WTC11 (cell line): ENCODE measurements around the gene SPRY1. TPM values are rescaled to one million over a fixed set of nuclear protein-coding genes. Genes with fewer than 3 reads are reported as not detected.

Source experiments
- AFF4 ChIP-seq: sonication (generic); formaldehyde crosslinking; IDR thresholded peaks from 2 replicates; pipeline ENCODE4 v1.8.1; 2023; ENCODE audit warnings: mild to moderate bottlenecking, missing genetic modification reagents, borderline replicate concordance
- ATF1 ChIP-seq: sonication (generic); formaldehyde crosslinking; IDR thresholded peaks from 2 replicates; pipeline ENCODE4 v1.8.1; 2023; ENCODE audit warnings: mild to moderate bottlenecking, moderate library complexity, missing genetic modification reagents
- E2F5 ChIP-seq: sonication (generic); formaldehyde crosslinking; IDR thresholded peaks from 2 replicates; pipeline ENCODE4 v1.8.1; 2022; ENCODE audit warnings: mild to moderate bottlenecking, moderate library complexity, missing genetic modification reagents
- ERG ChIP-seq: fragments of 250-450 bp; sonication (Bioruptor Pico); IDR thresholded peaks from 2 replicates; pipeline ENCODE4 v1.8.0; 2021; ENCODE audit warnings: mild to moderate bottlenecking
- ESRRA ChIP-seq: sonication (generic); formaldehyde crosslinking; IDR thresholded peaks from 2 replicates; pipeline ENCODE4 v1.8.1; 2022; ENCODE audit warnings: mild to moderate bottlenecking, missing genetic modification reagents, borderline replicate concordance
- FOXK1 ChIP-seq: sonication (generic); formaldehyde crosslinking; IDR thresholded peaks from 2 replicates; pipeline ENCODE4 v1.8.0; 2022; ENCODE audit warnings: mild to moderate bottlenecking, moderate library complexity, missing genetic modification reagents
- FOXP4 ChIP-seq: sonication (generic); formaldehyde crosslinking; IDR thresholded peaks from 2 replicates; pipeline ENCODE4 v1.8.0; 2022; ENCODE audit warnings: mild to moderate bottlenecking, missing genetic modification reagents
- GRHL2 ChIP-seq: fragments of 250-450 bp; sonication (Bioruptor Pico); IDR thresholded peaks from 2 replicates; pipeline ENCODE4 v1.8.0; 2022; ENCODE audit warnings: mild to moderate bottlenecking, moderate library complexity; ENCODE audit not compliant: insufficient replicate concordance, severe bottlenecking
- HMGA2 ChIP-seq: fragments of 250-450 bp; sonication (Bioruptor Pico); IDR thresholded peaks from 2 replicates; pipeline ENCODE4 v1.4.0; 2021; ENCODE audit warnings: mild to moderate bottlenecking, moderate library complexity
- NFE2L1 ChIP-seq: sonication (generic); formaldehyde crosslinking; IDR thresholded peaks from 2 replicates; pipeline ENCODE4 v1.8.1; 2023; ENCODE audit warnings: missing genetic modification reagents
- NR2C2 ChIP-seq: sonication (generic); formaldehyde crosslinking; IDR thresholded peaks from 2 replicates; pipeline ENCODE4 v1.8.0; 2022; ENCODE audit warnings: mild to moderate bottlenecking, missing genetic modification reagents
- OVOL2 ChIP-seq: fragments of 250-450 bp; sonication (Bioruptor Pico); IDR thresholded peaks from 2 replicates; pipeline ENCODE4 v1.9.0; 2021; ENCODE audit warnings: mild to moderate bottlenecking, borderline replicate concordance
- TEAD1 ChIP-seq: sonication (generic); formaldehyde crosslinking; IDR thresholded peaks from 2 replicates; pipeline ENCODE4 v1.8.0; 2022; ENCODE audit warnings: mild to moderate bottlenecking, missing genetic modification reagents
- ZNF281 ChIP-seq: sonication (generic); formaldehyde crosslinking; IDR thresholded peaks from 2 replicates; pipeline ENCODE4 v1.8.0; 2023; ENCODE audit warnings: mild to moderate bottlenecking, missing genetic modification reagents
- ZNF416 ChIP-seq: fragments of 250-450 bp; sonication (Bioruptor Pico); IDR thresholded peaks from 2 replicates; pipeline ENCODE4 v1.9.0; 2021; ENCODE audit warnings: mild to moderate bottlenecking, inconsistent platforms
- ZNF512 ChIP-seq: sonication (generic); formaldehyde crosslinking; IDR thresholded peaks from 2 replicates; pipeline ENCODE4 v1.8.1; 2022; ENCODE audit warnings: missing genetic modification reagents, borderline replicate concordance
- total RNA-seq: library from RNA; stranded (reverse); gene quantifications from 3 replicates; pipeline ENCODE4 v1.2.3, GENCODE V29; 2021

The SPRY1 gene
- total RNA-seq, 1 experiment from 2014 or later = 107 TPM

GRCh38 chr4:123418351-123418931 is 21.8 kb downstream of the SPRY1 start (continued):
- no peak for TF ChIP-seq ZNF281
- TF ChIP-seq ESRRA (CRISPR knock-in tag) = no peak
- TF ChIP-seq GRHL2 (CRISPR knock-in tag) = no peak
- TF ChIP-seq NR2C2 (CRISPR knock-in tag) = no peak
- TF ChIP-seq AFF4 (CRISPR knock-in tag) = no peak
- TF ChIP-seq HMGA2 (CRISPR knock-in tag) = no peak
- no peak for TF ChIP-seq ZNF416 (CRISPR knock-in tag)
- TF ChIP-seq FOXK1 (CRISPR knock-in tag) = no peak
- TF ChIP-seq ZNF512 = no peak
- TF ChIP-seq OVOL2 (CRISPR knock-in tag) = no peak
- TF ChIP-seq FOXP4 (CRISPR knock-in tag) = peak; percentile 49; the same call in 1 of the 2 replicates
- TF ChIP-seq ERG = no peak
- no peak for TF ChIP-seq E2F5 (CRISPR knock-in tag)
- TF ChIP-seq TEAD1 (CRISPR knock-in tag) = peak; percentile 94; the same call in 1 of the 2 replicates
- no peak for TF ChIP-seq ATF1
- TF ChIP-seq NFE2L1 (CRISPR knock-in tag) = no peak
